ENCODE measurements around the gene PCGF2.

Gene PCGF2

DNA sequence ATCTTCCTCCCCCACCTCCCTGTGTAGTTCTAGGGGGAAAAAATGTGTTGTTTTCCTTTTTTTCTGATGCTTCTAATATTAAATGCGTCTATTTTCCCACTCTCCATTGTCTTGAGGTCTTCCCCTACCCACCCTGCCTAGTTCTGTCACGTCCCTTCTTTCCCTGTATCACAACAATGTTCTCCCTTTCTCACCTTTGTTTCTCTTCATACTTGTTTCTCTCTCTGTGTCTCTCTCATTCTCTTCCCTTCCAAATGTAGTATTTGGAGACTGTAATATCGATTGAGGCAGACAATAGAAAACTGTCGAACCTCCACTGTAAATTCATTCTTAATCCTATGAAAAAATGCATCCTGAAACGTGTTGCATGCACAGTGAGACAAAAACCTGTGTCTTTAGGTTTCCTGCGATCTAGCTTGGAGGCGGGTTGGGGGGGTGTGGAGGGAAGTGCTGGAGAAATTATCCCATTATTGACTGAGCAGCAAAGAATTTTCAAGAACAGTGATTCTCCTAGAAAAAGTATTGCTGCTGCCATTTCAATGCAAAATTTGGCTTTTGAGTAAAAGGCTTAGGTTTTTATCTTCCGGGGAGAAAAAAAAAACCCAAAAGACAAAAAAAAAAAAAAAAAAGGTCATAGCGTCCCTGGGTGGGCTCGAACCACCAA, 3.1 kb upstream of the PCGF2 start:
- no peak for DNase-seq

DNA sequence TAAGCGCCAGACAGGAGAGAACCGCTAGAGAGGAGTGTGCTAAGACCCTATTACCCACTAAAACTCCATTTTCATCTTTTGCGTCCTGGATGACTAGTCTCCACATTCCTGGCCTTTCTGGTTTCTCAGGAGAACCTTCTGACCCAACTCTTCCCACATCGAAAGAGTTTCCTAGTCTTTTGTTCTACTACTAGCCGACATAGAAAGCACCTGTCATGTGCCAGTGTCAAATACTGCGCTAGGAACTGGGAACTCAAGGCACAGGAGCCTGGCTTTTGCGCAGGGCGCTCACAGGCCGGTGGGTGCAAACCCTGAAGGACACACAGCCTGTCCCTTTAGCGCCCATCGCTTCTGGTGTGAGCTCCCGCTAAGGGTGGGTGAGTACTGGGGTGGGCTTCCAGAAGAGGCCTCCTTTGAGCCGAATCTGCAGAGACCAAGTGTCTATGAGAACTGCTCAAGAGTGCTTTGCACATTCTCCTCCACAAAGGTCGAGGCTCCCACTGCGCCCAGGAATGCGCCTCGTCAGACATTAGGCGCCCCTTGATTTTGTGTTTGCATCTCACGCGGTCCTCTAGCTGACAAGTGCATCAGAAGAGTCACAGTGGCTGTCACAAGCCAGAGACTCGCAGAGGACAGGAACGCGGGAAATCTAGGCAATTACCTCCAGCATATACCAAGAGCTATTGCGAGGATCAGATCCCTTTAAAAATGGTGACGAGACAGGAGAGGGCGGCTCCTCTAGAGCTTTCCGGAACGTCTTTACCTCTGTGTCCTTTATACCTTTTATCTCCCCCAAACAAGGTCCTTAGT, 2.4 kb upstream of the PCGF2 start:
- no peak for DNase-seq

DNA sequence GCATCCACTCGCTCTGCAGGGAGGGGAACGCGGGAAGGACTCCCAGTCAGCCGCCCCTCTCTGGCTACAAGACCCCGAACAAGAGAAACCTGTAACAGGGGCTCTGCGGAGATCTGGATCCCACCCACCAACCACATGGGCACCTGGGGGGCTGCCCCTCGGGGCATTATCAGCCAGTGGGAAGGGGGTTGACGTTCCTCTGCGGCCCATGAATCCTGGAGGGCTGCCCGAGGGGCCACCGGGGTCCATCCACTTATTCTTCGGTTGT, 1.8 kb upstream of the PCGF2 start:
- DNase-seq, result no peak

DNA sequence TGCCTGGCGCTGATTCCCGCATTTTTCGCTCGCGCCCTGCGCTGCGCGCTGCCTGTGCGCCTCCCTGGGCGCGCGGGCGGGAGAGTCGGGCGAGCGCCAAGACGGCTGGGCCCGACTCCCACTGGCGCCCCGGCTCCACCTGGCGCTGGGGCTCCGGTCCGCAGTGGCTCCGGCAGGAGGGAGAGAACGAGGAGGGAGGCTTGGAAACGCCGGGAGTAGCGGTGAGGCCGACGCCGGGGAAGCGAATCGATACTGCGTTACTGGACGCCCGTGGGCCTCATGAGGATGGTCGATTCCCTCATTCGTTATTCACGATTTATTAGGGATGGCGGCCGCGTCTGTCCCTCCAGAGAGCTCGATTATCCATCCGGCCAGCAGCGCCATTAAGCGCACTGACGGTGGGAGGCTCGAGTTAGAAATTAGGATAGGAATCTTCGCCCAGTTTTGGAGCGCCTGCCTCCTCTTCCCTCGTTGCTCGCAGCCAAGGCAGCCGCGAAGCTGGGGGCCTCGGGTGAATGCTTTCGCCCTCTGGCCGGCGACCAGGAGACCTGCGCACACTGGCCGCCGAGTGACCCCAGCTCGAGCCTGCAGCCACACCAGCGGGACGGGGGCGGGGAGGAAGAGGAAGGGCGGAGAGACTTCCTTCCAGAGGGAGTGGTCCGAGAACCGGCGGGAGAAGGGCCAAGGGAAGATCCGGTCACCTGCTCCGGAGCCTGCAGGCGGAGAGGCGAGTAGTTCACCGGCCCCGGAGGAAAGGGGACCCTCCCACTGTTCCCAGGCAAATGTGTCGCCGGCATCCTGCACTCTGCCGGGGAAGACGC, 1.3 kb upstream of the PCGF2 start:
- DNase-seq, result no peak

DNA sequence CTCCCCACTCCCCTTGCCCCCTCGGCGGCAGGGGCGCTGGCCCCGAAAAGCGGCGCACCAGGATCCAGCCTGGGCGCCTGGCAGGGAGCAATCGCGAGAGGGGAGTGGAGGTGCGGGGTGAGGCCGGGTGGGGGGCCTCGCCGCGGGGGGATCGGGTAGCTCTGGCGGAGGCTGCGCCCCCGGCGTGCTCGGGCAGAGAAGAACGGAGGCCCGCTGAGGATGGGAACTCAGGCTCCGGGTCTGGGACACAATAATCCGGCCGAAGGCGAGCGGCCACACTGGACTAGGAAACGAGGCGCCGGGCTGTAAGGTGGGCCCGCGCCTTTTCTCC, 721 bp upstream of the PCGF2 start:
- no peak for DNase-seq

DNA sequence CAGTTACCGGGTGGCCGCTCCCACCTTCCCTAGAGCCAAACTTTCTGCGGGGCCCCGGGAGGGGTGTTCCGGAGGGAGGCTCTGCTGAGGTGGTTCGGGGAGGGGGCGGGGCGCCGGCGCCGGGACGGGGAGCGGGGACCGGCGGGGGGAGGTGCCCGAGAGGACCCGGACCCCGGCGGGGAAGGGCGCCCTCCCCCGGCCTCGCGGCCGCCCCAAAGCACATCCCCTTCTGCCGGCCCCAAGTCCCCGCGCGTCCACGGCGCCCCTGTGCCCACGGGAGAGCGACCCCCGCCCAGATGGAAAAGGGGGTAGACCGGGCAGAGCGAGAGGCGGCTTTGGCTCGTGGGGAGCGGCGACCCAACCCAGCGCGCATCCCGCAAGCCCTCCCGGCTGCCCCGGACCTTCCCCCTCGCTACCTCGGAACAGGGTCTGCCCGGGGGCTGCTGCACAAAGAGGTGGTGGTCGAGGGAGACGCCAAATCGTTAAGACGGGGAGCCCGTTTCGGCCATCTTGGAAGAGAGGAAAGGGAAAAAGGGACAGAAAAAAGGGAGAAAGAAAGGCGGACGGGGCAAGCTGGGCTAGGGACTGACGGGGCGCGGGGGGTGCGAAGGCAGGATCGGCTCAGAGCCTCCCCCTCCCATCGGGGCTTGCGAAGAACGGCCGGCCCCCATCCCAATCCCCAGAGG, 530 bp downstream of the PCGF2 start:
- DNase-seq, result no peak

DNA sequence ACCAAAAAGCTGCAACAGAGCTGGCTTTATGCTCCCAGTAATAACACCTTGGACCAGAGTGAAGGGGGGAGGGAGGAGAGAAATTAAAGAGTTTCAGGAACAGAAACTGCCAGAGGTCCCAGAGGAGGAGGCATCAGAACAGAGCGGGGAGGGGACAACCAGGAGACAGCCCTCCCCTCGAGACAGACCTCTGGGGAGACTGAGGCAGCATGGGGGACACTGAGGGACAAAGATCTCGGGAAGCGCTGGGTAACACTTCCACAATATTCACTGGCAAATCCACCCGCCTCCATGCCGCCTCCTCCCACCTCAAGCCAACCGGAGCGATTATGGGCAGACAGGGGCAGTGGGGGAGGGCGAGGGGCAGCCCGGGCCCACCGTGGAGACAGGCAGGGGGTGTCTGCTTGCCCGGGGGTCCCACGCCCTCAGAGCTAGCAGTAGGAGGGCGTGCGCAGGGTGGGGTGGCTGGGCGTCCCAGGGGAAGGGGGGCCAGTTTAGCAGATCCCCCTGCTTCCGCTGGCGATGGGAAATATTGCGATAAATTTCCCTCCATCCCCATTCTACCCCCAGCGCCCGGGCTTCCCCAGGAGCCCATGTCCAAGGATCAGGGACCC, 1.2 kb downstream of the PCGF2 start:
- no peak for DNase-seq

DNA sequence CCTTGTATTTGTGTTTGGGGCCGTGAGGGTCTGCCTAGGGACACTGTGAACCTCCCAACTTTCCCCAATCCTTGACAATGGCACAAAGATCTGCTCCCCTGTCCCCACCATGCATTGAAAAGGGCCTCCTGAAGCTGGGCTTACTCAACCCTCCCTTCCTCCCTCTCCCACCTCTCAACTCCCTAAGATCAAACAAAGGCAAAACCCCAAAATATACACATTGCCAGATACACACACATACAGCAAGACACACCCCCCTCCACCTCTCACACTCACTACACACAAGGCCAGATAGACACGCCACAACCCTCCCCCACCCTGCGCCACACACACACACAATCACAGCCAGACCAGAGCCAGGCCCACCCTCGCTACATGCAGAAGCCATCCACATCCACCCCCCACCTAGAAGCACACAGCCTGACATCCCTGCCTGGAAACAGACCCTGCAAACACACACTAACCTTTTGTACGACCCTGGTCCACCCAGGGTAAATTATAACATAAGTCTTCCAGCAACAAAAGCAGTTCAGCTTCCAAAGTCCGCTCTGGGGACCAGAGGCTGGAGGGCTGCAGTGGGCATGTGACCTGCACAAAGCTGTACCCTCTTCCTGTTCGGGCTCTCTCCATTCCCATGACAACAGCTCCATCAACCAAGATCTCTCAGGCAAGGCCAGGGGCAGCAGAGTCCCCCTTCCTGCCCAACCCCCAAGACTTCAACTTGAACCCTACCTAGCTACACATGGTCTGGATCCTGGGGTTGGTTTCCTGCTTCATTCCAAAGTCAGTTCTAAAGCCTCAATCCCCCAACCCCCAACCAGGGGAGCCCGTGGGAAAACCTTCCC, 1.9 kb downstream of the PCGF2 start:
- no peak for DNase-seq

DNA sequence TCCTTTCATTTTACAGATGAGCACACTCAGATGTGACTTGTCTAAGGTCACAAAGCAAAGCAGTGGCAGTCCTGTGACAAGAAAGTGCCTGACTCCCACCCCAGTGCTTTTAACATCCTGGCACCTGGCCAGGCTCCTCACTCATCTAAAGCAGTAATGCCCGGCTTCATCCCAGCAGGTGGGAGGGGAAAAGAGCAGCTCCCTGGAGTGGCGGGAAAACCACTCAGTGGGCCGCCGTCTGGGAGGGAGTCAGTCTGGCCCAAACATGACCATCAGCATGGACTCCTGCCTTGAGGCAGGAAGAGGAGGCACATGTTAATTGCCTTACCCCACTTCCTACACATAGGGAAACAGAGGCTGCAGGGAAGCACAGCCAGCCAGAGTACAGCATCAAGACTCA, 2.6 kb downstream of the PCGF2 start:
- no peak for DNase-seq

DNA sequence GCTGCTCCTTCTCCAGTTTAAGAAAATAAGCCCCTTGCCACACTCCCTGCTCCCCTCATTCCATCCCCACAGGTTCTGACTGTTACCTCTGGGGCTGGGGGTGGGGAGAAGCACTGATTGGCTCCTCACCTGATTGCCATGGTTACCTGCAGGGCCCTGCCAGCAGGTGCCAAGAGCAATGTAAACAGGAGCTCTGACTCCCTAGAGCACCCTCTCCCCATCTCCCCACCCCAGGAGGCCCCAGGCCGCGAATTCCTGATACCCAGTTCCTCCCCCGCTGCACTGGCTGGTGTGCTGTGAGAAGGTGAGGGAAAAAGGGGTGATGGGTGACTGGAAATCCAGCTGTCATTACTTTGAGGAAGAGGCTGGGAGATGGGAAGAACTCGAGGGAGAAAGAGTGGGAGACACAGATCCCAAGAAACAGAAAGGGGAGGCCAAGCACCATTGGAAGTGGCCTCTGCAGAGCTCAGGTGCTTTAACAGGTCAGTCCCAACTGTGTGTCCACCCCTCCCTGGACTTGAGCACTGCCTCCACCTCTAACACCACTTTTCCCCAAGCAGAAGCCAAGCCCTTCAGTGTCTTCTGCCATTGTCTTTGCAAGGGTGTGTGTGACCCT, 4.5 kb downstream of the PCGF2 start:
- no peak for DNase-seq

DNA sequence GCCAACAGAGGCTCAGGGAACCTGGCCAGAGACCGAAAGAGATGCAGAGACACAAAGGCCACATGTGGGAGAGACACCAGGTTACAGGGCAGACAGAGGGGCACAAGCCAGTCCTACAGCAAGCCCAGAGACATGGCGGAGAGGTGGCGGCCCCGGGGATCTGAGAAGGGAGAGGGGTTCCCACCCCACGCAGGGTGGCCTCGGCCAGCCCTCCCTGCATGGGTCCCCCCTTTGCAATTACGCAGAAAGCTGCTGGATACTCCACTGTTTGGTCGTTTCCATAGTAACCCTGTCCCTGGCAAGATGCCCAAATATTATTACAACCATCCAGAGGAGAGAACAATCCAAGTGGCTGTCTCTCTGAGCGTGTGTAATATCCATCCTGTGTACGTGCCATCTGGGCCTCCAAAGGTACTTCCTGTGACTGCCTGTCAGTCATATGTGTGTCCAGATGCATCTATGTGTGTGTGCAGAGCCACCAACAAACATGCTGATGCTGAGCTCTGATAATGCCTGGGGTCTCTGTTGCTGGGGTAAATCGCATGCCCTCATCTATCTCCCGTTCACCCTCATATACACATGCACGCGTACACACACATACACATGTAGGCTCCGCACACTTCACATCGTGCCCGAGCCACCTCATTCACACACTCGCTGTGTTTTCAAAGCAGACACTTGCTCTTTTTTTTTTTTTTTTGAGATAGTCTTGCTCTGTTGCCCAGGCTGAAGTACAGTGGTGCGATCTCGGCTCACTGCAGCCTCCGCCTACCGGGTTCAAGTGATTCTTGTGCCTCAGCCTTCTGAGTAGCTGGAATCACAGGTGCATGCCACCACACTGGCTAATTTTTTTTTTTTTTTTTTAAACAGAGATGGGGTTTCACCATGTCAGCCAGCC, 5.5 kb downstream of the PCGF2 start:
- DNase-seq, result no peak

DNA sequence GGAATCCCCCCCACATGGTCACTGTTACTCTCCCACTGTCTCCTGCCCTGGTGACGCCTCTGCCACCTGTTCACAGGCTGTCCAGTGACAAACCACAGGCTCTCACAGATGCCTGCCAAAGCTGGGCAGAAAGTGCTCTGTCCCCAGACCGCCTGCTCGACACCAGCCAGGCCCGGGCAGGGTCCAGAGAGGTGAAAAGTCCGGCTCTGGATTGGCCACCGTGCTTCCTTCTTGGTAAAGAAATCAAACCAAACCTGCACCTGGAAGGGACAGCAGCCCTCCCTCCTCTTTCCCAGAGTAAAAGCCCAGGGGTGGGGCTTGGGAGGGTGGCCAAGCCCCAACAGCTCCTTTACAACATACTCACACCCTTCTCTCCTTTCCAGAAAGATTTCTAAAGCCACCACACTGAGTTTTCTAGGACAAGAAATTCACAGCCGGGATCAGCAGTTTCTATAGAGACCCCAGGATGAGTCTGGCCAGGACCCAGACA, 6.2 kb downstream of the PCGF2 start:
- no peak for DNase-seq

DNA sequence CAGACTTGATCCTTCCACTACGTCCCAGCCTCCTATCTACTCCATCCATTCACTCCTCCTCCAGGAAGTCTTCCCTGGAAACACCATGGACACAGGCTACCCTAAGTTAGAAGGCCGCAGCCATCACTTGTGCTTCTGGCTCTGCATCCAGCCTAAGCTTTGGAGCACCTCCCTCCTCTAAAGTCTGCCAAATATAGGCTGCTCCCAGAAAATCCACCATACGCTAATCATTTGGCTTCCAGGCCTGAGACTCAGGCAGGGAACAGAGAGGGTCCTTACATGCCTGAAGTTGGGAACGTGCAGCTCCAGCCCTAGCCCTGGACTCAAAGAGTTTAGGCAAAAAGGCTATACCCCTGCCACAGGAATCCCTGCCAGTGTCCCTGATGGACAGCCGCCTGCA, 6.7 kb downstream of the PCGF2 start:
- DNase-seq, result no peak

DNA sequence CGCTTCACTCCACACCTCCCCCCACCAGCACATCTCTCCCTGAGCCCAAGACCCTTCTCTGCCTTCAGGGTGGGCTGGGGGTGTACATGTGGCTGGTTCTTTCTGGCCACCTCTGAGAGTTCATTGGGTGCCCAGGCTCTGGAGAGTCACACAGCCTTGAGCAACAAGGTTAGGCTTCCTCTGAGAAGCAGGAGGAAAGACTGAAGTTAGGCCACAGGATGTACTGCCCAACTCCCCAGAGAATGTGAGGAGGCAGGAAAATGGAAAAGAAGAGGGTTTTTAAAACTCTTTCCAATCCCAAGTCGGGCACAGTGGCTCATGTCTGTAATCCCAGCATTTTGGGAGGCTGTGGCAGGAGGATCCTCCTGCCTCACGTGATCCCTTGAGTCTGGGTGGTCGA, 7.3 kb downstream of the PCGF2 start:
- DNase-seq, result no peak

DNA sequence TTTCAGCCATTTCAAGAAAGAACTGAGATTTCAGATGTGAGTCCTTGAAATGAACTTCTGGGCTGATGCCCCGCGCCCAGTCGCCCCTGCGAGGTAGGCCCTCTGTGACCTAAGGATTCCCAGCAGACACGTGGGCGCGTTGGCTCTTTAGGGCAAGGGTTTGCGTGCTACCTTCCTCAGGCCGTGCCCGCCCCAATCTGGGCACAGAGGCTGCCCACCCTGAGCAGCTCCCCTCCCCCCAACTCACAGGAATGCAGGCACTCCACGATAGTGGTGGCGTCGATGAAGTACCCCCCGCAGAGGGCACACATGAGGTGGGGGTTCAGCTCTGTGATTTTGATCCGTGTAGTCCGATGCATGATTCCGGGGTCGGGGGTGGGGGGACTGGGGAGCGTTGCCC, 8.1 kb downstream of the PCGF2 start:
- DNase-seq, result no peak

DNA sequence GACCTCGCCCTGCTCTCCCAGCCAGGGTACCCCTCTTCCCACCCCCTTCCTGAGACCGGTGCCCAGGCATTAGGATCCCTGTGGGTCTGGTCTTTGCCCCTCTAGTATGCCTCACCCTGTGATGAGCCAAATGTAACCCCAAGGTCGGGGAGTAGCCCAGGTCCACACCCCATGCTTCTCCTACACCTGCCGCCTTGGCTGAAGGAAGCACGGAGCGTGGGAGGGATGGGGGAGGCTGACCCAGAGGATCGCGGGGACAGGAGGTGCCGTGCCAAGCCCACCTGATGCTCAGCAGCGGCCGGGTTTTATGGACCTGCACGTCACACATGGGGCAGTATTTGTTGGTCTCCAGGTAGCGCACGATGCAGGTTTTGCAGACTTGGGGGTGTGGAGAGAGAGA, 8.8 kb downstream of the PCGF2 start:
- no peak for DNase-seq

DNA sequence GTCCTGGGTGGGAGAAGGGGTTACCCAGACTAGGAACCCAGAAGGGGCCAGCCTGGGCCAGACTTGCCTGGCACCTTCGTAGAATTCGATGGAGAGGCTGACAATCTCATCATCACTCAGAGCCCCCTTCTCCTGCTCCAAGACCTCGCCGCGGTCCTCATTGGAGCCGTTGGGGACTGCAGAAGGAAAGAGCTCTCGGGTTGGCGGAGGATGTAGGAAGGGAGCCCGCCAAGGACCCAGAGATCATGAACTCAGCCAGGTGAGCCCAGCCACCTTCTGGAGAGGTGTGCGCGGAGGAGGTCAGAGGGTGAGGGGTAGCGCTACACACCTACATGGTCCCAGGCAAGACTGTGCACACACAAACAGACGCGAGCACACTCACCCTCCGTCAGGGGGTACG, 9.4 kb downstream of the PCGF2 start:
- DNase-seq, result no peak

DNA sequence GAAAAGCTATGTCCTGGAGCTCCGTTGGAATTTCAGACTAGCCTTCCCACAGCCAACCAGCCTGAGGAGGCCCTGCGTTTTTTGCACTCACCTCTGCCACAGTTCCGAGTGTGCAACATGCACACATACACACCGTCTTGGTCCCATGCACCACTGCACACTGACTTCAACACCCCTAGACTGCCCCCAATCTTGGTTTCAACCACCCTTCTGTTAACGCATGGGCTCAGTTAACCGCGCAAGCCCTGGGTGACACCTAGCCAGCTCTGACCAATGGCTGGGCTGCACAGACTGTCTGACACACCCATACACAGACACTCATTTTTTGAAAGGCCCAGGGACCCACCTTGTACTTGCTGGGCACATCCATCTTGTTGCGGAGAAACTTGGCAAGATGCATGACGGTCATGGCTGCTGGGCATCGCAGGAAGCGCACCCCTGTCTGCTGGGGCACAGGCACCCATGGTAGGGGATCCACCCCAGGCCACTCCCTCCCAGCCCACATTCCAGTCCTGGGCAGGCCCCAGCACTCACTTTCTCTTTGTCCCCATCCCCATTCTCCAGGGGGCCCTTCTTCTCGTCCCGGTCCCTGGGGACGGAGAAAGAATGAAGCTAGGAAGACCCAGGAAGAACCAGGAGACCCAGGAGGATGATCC, 10.0 kb downstream of the PCGF2 start:
- DNase-seq, result no peak

DNA sequence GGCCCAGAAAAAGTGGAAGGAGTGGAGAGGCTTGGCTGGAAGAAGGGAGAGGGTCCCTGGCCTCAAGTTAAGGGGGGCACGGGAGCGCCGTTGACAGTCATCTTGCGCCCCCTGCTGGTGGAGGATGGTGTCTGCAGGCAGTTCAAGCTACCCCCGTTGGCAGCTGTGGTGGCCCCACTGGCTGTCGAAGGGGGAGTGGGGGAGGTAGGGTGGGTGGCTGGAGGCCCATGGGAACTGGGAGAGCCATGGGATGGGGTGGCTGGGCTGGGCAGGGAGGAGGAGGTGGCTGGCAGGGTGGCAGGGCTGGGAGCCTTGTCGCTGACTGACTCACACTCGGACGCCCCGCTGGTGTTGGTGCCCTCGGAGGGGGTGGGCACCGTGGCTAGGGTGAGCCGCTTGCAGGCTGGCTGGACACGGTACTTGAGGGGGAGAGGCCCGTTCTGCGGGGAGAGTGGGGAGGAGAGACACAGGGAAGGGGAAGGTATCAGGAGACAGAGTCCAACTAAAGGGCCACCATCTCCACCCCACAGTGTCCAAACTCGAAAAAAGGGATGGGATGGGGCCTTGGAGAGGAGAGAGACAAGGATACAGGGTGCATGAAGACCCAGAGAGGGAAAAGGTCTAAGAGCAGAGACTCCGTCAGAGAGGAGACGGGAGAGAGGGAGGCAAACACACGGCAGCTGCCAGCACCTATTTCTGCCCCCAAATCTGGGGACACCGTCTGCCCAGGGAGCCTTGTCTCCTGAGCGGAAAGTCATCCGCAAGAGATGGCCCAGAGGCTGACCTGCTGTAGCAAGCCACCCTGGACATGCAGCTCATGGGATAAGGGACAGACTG, 12.8 kb downstream of the PCGF2 start:
- peak; percentile 73 for DNase-seq
